ENCODE measurements around the gene ECSIT.

DNA sequence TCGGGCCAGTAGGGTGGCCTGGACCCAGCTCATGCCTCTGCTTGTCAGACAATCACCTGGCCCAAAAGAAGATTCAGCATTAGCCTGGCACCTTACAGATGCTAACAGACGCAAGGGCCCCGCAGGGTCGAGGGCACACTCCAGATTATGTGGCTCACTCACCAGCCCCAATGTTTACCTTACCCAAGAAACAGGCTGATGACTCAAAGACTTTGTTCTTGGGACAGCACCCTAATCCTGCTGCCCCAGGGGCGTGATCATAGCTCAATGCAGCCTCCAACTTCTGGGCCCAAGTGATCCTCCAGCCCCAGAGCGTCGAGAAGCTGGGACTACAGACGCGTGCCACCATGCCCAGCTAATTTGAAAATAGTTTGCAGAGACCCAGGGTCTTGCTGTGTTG lies 9.8 kb downstream of the ECSIT start:
- TF ChIP-seq, protein P1, sequence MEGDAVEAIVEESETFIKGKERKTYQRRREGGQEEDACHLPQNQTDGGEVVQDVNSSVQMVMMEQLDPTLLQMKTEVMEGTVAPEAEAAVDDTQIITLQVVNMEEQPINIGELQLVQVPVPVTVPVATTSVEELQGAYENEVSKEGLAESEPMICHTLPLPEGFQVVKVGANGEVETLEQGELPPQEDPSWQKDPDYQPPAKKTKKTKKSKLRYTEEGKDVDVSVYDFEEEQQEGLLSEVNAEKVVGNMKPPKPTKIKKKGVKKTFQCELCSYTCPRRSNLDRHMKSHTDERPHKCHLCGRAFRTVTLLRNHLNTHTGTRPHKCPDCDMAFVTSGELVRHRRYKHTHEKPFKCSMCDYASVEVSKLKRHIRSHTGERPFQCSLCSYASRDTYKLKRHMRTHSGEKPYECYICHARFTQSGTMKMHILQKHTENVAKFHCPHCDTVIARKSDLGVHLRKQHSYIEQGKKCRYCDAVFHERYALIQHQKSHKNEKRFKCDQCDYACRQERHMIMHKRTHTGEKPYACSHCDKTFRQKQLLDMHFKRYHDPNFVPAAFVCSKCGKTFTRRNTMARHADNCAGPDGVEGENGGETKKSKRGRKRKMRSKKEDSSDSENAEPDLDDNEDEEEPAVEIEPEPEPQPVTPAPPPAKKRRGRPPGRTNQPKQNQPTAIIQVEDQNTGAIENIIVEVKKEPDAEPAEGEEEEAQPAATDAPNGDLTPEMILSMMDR (IDR thresholded peaks at IDR 0.05) = no peak
- no peak for TF ChIP-seq EZH2 (IDR thresholded peaks at IDR 0.05; ENCODE audit: borderline replicate concordance, insufficient read depth, low read depth, low read length, poor library complexity, severe bottlenecking)

All from B cell (primary cell).